H1 (cell line): ENCODE data around the gene TCF4. TPM values are rescaled to one million over a fixed set of nuclear protein-coding genes. Genes with fewer than 3 reads are reported as not detected.

Experiments used
- CTCF ChIA-PET: fragments of 300-600 bp; sonication (Branson Sonifier 250); formaldehyde crosslinking; loops from one replicate; lab custom pipeline; 2021; ENCODE audit not compliant: partially characterized antibody; lab: Charles Lee
- POLR2A ChIA-PET: fragments of 300-600 bp; sonication (Branson Sonifier 250); formaldehyde crosslinking; loops from one replicate; lab custom pipeline; 2021; ENCODE audit warnings: inconsistent platforms; ENCODE audit not compliant: partially characterized antibody; lab: Charles Lee
- DNase-seq, 2 experiments: peaks; one replicate each; pipeline versions ENCODE4 v3.0.0 to v3.0.0-alpha.2; 2010 to 2022; ENCODE audit warnings: low spot score in 2 of 2, low read depth in 1 of 2, mixed read lengths in 1 of 2
- FAIRE-seq: peaks from 2 replicates; lab custom pipeline; 2011; peaks lifted over from hg19 to GRCh38; lab: Jason Lieb, UNC
- H2AFZ ChIP-seq: 2 replicates; pipeline ENCODE4 v1.8.1; 2012; ENCODE audit warnings: low read length, inconsistent platforms
- H2AK5ac ChIP-seq: 2 replicates; pipeline ENCODE4 v1.6.1; 2013; ENCODE audit warnings: low read depth, low read length
- H2BK120ac ChIP-seq: replicated peaks from 2 replicates; pipeline ENCODE3; 2013; ENCODE audit warnings: low read depth, low read length, inconsistent platforms
- H2BK12ac ChIP-seq: 2 replicates; pipeline ENCODE4 v1.6.1; 2013; ENCODE audit warnings: low read depth, low read length
- H2BK15ac ChIP-seq: 2 replicates; pipeline ENCODE4 v1.6.1; 2013; ENCODE audit warnings: low read length
- H2BK20ac ChIP-seq: 2 replicates; pipeline ENCODE4 v1.6.1; 2013; ENCODE audit warnings: low read length
- H2BK5ac ChIP-seq: 2 replicates; pipeline ENCODE4 v1.6.1; 2013; ENCODE audit warnings: low read depth, low read length
- H3K14ac ChIP-seq: 2 replicates; pipeline ENCODE4 v1.6.1; 2013; ENCODE audit warnings: inconsistent platforms; ENCODE audit not compliant: insufficient read length
- H3K18ac ChIP-seq: 2 replicates; pipeline ENCODE4 v1.6.1; 2013; ENCODE audit warnings: low read length; ENCODE audit errors: extremely low read depth
- H3K23ac ChIP-seq: 2 replicates; pipeline ENCODE4 v1.6.1; 2013; ENCODE audit warnings: inconsistent platforms; ENCODE audit not compliant: insufficient read length
- H3K23me2 ChIP-seq: 2 replicates; pipeline ENCODE4 v1.6.1; 2013; ENCODE audit warnings: low read depth, low read length
- H3K27ac ChIP-seq: 2 replicates; pipeline ENCODE4 v1.6.1; 2011; ENCODE audit warnings: low read depth, low read length, inconsistent platforms
- H3K27me3 ChIP-seq, 4 experiments: replicated peaks in 1 of 4; 1 replicate in 1 of 4; 2 replicates in 3 of 4; pipeline versions ENCODE4 v1.6.1 to v1.8.1; 2011 to 2013; ENCODE audit warnings: low read length in 3 of 4, mild to moderate bottlenecking in 3 of 4, inconsistent platforms in 2 of 4, mixed read lengths in 2 of 4, moderate library complexity in 1 of 4; ENCODE audit not compliant: control insufficient read depth in 3 of 4, insufficient read depth in 3 of 4; ENCODE audit errors: extremely low read depth in 1 of 4
- H3K36me3 ChIP-seq, 4 experiments: 2 replicates each; pipeline versions ENCODE4 v1.6.1 to v1.8.1; 2011 to 2013; ENCODE audit warnings: mild to moderate bottlenecking in 4 of 4, low read length in 3 of 4, moderate library complexity in 2 of 4, control low read depth in 1 of 4, inconsistent platforms in 1 of 4; ENCODE audit not compliant: insufficient read depth in 4 of 4, control insufficient read depth in 2 of 4
- H3K4ac ChIP-seq: replicated peaks from 2 replicates; pipeline ENCODE3; 2013; ENCODE audit warnings: low read length, low read depth, mixed read lengths, inconsistent platforms; ENCODE audit not compliant: insufficient read length
- H3K4me1 ChIP-seq, 4 experiments: replicated peaks in 1 of 4; 1 replicate in 1 of 4; 2 replicates in 3 of 4; pipeline versions ENCODE4 v1.6.1 to v1.8.1; 2011 to 2013; ENCODE audit warnings: low read length in 3 of 4, inconsistent platforms in 2 of 4, mixed read lengths in 1 of 4; ENCODE audit not compliant: insufficient read depth in 4 of 4, control insufficient read depth in 3 of 4
- H3K4me2 ChIP-seq, 2 experiments: 2 replicates each; pipeline versions ENCODE4 v1.6.1 to v1.8.1; 2011 to 2013; ENCODE audit warnings: low read depth in 2 of 2, low read length in 2 of 2, control low read depth in 1 of 2, inconsistent platforms in 1 of 2, mild to moderate bottlenecking in 1 of 2; ENCODE audit not compliant: insufficient read depth in 1 of 2
- H3K4me3 ChIP-seq, 4 experiments: fragments of 200-600, 300-600 bp in 1 of 4; sonication (generic), shearing (Covaris generic), sonication (Bioruptor Twin) in 1 of 4; 2 replicates each; pipeline versions ENCODE4 v1.5.1 to v1.8.1; 2011 to 2016; ENCODE audit warnings: low read length in 4 of 4, low read depth in 3 of 4, control low read depth in 2 of 4, inconsistent platforms in 2 of 4, mild to moderate bottlenecking in 2 of 4, mixed read lengths in 1 of 4, moderate library complexity in 1 of 4; ENCODE audit not compliant: insufficient read depth in 2 of 4; ENCODE audit errors: extremely low read depth in 1 of 4
- H3K56ac ChIP-seq: replicated peaks from 2 replicates; pipeline ENCODE3; 2013; ENCODE audit warnings: low read depth, mild to moderate bottlenecking, mixed read lengths, low read length, inconsistent platforms; ENCODE audit not compliant: insufficient read length
- H3K79me1 ChIP-seq: 2 replicates; pipeline ENCODE4 v1.6.1; 2013; ENCODE audit warnings: low read depth, low read length, control low read depth
- H3K79me2 ChIP-seq, 2 experiments: 2 replicates each; pipeline versions ENCODE4 v1.6.1 to v1.8.1; 2012 to 2013; ENCODE audit warnings: low read length in 2 of 2, mild to moderate bottlenecking in 2 of 2, inconsistent platforms in 1 of 2; ENCODE audit not compliant: insufficient read depth in 2 of 2, control insufficient read depth in 1 of 2
- H3K9ac ChIP-seq, 4 experiments: replicated peaks in 1 of 4; 1 replicate in 1 of 4; 2 replicates in 3 of 4; pipeline versions ENCODE4 v1.6.1 to v1.8.1; 2011 to 2013; ENCODE audit warnings: low read depth in 3 of 4, low read length in 3 of 4, control low read depth in 2 of 4, mild to moderate bottlenecking in 2 of 4, moderate library complexity in 2 of 4, inconsistent platforms in 1 of 4; ENCODE audit errors: extremely low read depth in 1 of 4
- H3K9me3 ChIP-seq, 2 experiments: 2 replicates each; pipeline versions ENCODE4 v1.6.1 to v1.8.1; 2012 to 2013; ENCODE audit warnings: mild to moderate bottlenecking in 2 of 2, moderate library complexity in 2 of 2, control low read depth in 1 of 2, inconsistent platforms in 1 of 2, low read depth in 1 of 2, low read length in 1 of 2, mixed read lengths in 1 of 2; ENCODE audit not compliant: insufficient read depth in 2 of 2
- H4K20me1 ChIP-seq, 2 experiments: replicated peaks in 1 of 2; 2 replicates each; pipeline versions ENCODE3 to v1.8.1; 2011 to 2013; ENCODE audit warnings: inconsistent platforms in 2 of 2, low read length in 2 of 2, mild to moderate bottlenecking in 1 of 2; ENCODE audit not compliant: insufficient read depth in 2 of 2, control insufficient read depth in 1 of 2
- H4K5ac ChIP-seq: 2 replicates; pipeline ENCODE4 v1.6.1; 2013; ENCODE audit warnings: low read length, low read depth, mixed read lengths, inconsistent platforms; ENCODE audit not compliant: insufficient read length
- H4K8ac ChIP-seq: 2 replicates; pipeline ENCODE4 v1.8.0; 2013; ENCODE audit warnings: mild to moderate bottlenecking, moderate library complexity, low read length, inconsistent platforms; ENCODE audit not compliant: insufficient read depth; ENCODE audit errors: extremely low read depth
- H4K91ac ChIP-seq: replicated peaks from 2 replicates; pipeline ENCODE3; 2013; ENCODE audit warnings: low read length, mixed read lengths, inconsistent platforms; ENCODE audit not compliant: insufficient read length
- TCF12 ChIP-seq: IDR thresholded peaks from 2 replicates; pipeline ENCODE4 v1.6.1; 2011; ENCODE audit warnings: low read depth, mild to moderate bottlenecking, low read length
- ZNF274 ChIP-seq: IDR thresholded peaks from 2 replicates; pipeline ENCODE4 v1.7.0; 2012; ENCODE audit warnings: low read length, borderline replicate concordance; ENCODE audit errors: extremely low read depth
- WGBS, 2 experiments: shearing (Covaris generic) in 1 of 2; methylation state at CpG; one replicate each; pipeline versions ENCODE4 v1.1.6 to v1.1.7; 2013 to 2015; ENCODE audit warnings: low lambda C conversion rate in 2 of 2, mixed read lengths in 2 of 2, inconsistent platforms in 1 of 2, low coverage in 1 of 2, missing lambda C conversion rate in 1 of 2; ENCODE audit not compliant: insufficient replicate concordance in 2 of 2, insufficient coverage in 1 of 2, insufficient read length in 1 of 2; ENCODE audit errors: extremely low coverage in 1 of 2, missing lambda C conversion rate in 1 of 2; 5-methylcytosine and 5-hydroxymethylcytosine counted together
- polyA plus RNA-seq, 7 experiments: library from polyadenylated mRNA; depleted of rRNA in 3 of 7; stranded (reverse) in 5 of 7; unstranded in 2 of 7; fragments of >200 nt in 5 of 7; fragments of 200-250 nt in 2 of 7; gene quantifications; 1 replicate in 5 of 7; 2 replicates in 1 of 7; 4 replicates in 1 of 7; pipeline versions ENCODE4 v1.2.1 to v1.2.3, GENCODE V29; 2011 to 2013; ENCODE audit warnings: missing spikeins in 2 of 7, mixed read lengths in 2 of 7
- total RNA-seq: library from RNA; stranded (reverse); fragmentation: NEBNext Ultra II Directional; extraction: Animal tissue kit (Norgen Biotek cat#: 25700); gene quantifications from 2 replicates; pipeline ENCODE4 v1.2.1, GENCODE V29; 2021

TCF4 gene
- total and polyA plus RNA-seq, 2 of the 8 experiments (the other 6 are each of a cell fraction or from before 2014, with no cell fraction given): 59.3 to 118 TPM

DNA sequence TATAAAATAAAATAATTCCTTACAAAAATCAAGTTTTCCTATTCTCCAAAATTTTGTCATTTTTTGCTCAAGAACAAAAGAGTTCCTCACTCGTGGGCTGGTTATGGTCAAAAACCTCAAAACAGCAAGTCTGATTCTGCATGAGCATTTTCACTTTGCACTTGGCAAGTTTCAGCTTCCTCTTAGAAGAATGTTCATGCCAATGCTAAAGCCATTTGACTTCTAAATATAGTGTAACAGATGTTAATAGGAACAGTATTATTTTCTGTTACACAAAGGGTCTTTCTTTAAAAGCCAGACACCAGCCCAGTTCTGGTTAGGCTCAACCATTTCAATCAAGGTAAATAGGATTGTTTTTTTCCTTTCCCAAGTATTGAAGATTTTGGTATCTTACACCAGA, 367.5 kb downstream of the TCF4 start:
- H2AK5ac ChIP-seq: no peak overlapping the region
- H3K9me3 ChIP-seq: no peaks in the 10 kb centered on the region
- no peak overlapping the region for H4K5ac ChIP-seq
- H3K23ac ChIP-seq: no peak overlapping the region
- no peak overlapping the region for H4K91ac ChIP-seq
- no peak overlapping the region for H2BK15ac ChIP-seq
- POLR2A ChIA-PET: no interaction called here
- H3K18ac ChIP-seq: no peak overlapping the region
- no peak for TF ChIP-seq ZNF274
- TF ChIP-seq TCF12: no peak
- peaks cover 0 to 1% (median 0%) of the 10 kb centered on the region in 4 experiments; a peak in 1 of 8 replicates for H3K36me3 ChIP-seq
- H2BK12ac ChIP-seq: no peak overlapping the region
- H4K8ac ChIP-seq: no peak overlapping the region
- no peak overlapping the region for H2BK5ac ChIP-seq
- H3K14ac ChIP-seq: no peak overlapping the region
- WGBS, 2 experiments: 80% methylated on average over 1 of the region's 1 CpG; no CpG with 5 or more reads in 1 of the 2 experiments
- H4K20me1 ChIP-seq: no peaks in the 10 kb centered on the region
- H3K79me2 ChIP-seq: no peaks in the 10 kb centered on the region
- no peak for FAIRE-seq
- no peak overlapping the region for H3K56ac ChIP-seq
- no peak overlapping the region for H3K4me3 ChIP-seq
- no peak overlapping the region for H3K4ac ChIP-seq
- H3K27me3 ChIP-seq: no peaks in the 10 kb centered on the region
- no peak overlapping the region for H3K9ac ChIP-seq
- no peaks in the 10 kb centered on the region for H3K79me1 ChIP-seq
- no peak overlapping the region for H2BK20ac ChIP-seq
- H2BK120ac ChIP-seq: no peak overlapping the region
- H3K4me2 ChIP-seq: no peak overlapping the region
- no peak overlapping the region for H2AFZ ChIP-seq
- no peak for DNase-seq
- no peaks in the 10 kb centered on the region for H3K23me2 ChIP-seq
- no peaks in the 10 kb centered on the region for H3K4me1 ChIP-seq
- no peak overlapping the region for H3K27ac ChIP-seq
- CTCF ChIA-PET: no interaction called here
